Neural progenitor cell (in vitro differentiated cells): ENCODE data around the gene MRGPRX2. TPM values are rescaled to one million over a fixed set of nuclear protein-coding genes. Genes with fewer than 3 reads are reported as not detected.

Experiments
- DNase-seq: peaks from one replicate; pipeline ENCODE4 v3.0.0-alpha.2; 2016; ENCODE audit warnings: low spot score
- H2AFZ ChIP-seq: fragments of 200-600 bp; sonication (generic); replicated peaks from 2 replicates; pipeline ENCODE4 v1.6.1; 2016; ENCODE audit warnings: antibody characterized with exemption
- H3F3A ChIP-seq: fragments of 200-600 bp; sonication (generic); 2 replicates; pipeline ENCODE4 v1.6.1; 2016; ENCODE audit warnings: antibody characterized with exemption, low read depth
- H3K27ac ChIP-seq: fragments of 200-600 bp; sonication (generic); 2 replicates; pipeline ENCODE4 v1.5.1; 2016; ENCODE audit warnings: mild to moderate bottlenecking
- H3K27me3 ChIP-seq: fragments of 200-600 bp; sonication (generic); 2 replicates; pipeline ENCODE4 v1.6.1; 2016; ENCODE audit warnings: mild to moderate bottlenecking, moderate library complexity
- H3K36me3 ChIP-seq: fragments of 200-600 bp; sonication (generic); 2 replicates; pipeline ENCODE4 v1.5.1; 2016
- H3K4me1 ChIP-seq: fragments of 200-600 bp; sonication (generic); 2 replicates; pipeline ENCODE4 v1.6.1; 2016; ENCODE audit warnings: mixed run types
- H3K4me2 ChIP-seq: fragments of 200-600 bp; sonication (generic); 2 replicates; pipeline ENCODE4 v1.6.1; 2016
- H3K4me3 ChIP-seq: fragments of 200-600 bp; sonication (generic); 2 replicates; pipeline ENCODE4 v1.5.1; 2016
- H3K79me2 ChIP-seq: fragments of 200-600 bp; sonication (generic); 2 replicates; pipeline ENCODE4 v1.6.1; 2016; ENCODE audit warnings: low read depth
- H3K9ac ChIP-seq: fragments of 200-600 bp; sonication (generic); 2 replicates; pipeline ENCODE4 v1.6.1; 2016
- H3K9me3 ChIP-seq: fragments of 200-600 bp; sonication (generic); 2 replicates; pipeline ENCODE4 v1.5.1; 2016; ENCODE audit warnings: low read depth
- H4K20me1 ChIP-seq: fragments of 200-600 bp; sonication (generic); 2 replicates; pipeline ENCODE4 v1.6.1; 2016; ENCODE audit warnings: low read depth
- H3K27ac Mint-ChIP-seq: 3 replicates; pipeline ENCODE4 v1.8.0; 2021; ENCODE audit warnings: mixed read lengths
- H3K27me3 Mint-ChIP-seq: 2 replicates; pipeline ENCODE4 v1.8.0; 2022; ENCODE audit warnings: low read depth, mild to moderate bottlenecking, inconsistent platforms, moderate library complexity, mixed read lengths; ENCODE audit not compliant: insufficient read depth
- H3K36me3 Mint-ChIP-seq: 3 replicates; pipeline ENCODE4 v1.8.0; 2021; ENCODE audit warnings: mixed read lengths
- H3K4me1 Mint-ChIP-seq: 3 replicates; pipeline ENCODE4 v1.8.0; 2021; ENCODE audit warnings: mixed read lengths
- H3K4me3 Mint-ChIP-seq: 3 replicates; pipeline ENCODE4 v1.8.0; 2021; ENCODE audit warnings: mild to moderate bottlenecking, moderate library complexity, mixed read lengths
- H3K9me3 Mint-ChIP-seq: 3 replicates; pipeline ENCODE4 v1.8.0; 2020; ENCODE audit warnings: mixed read lengths
- CTCF ChIP-seq: fragments of 200-600 bp; sonication (generic); IDR thresholded peaks from 2 replicates; pipeline ENCODE4 v1.5.1; 2017; ENCODE audit warnings: antibody characterized with exemption, mild to moderate bottlenecking
- EZH2 ChIP-seq: fragments of 200-600 bp; sonication (generic); IDR thresholded peaks from 2 replicates; pipeline ENCODE4 v1.6.1; 2017; ENCODE audit warnings: antibody characterized with exemption, mild to moderate bottlenecking, moderate library complexity
- EZH2phosphoT487 ChIP-seq: fragments of 200-600 bp; sonication (generic); IDR thresholded peaks from 2 replicates; pipeline ENCODE4 v1.6.1; 2017; ENCODE audit warnings: antibody characterized with exemption
- total RNA-seq: library from RNA; depleted of rRNA; stranded (reverse); fragments of >200 nt; gene quantifications from 2 replicates; pipeline ENCODE4 v1.2.3, GENCODE V29; 2015; ENCODE audit warnings: low replicate concordance

Gene MRGPRX2
- total RNA-seq, 1 donor from 2014 or later, result not detected

- no peak overlapping the region for H3K27ac Mint-ChIP-seq
- no peaks in the 10 kb centered on the region for H3K27me3 ChIP-seq
- no peaks in the 10 kb centered on the region for H3K4me1 ChIP-seq
- H3K27me3 Mint-ChIP-seq, result peaks cover 5% of the 10 kb centered on the region
- H2AFZ ChIP-seq, result no peak overlapping the region
- TF ChIP-seq CTCF (no peak), EZH2phosphoT487 (no peak), EZH2 (no peak)
- no peaks in the 10 kb centered on the region for H3K9me3 ChIP-seq
- no peak for DNase-seq
- no peaks in the 10 kb centered on the region for H3K79me2 ChIP-seq
- H4K20me1 ChIP-seq, result no peaks in the 10 kb centered on the region
- no peaks in the 10 kb centered on the region for H3K36me3 ChIP-seq
- H3K4me3 ChIP-seq, result no peak overlapping the region
- H3K4me3 Mint-ChIP-seq, result no peak overlapping the region
- no peak overlapping the region for H3K9ac ChIP-seq
- H3F3A ChIP-seq, result no peaks in the 10 kb centered on the region
- H3K36me3 Mint-ChIP-seq, result no peaks in the 10 kb centered on the region
- no peaks in the 10 kb centered on the region for H3K4me1 Mint-ChIP-seq
- no peaks in the 10 kb centered on the region for H3K9me3 Mint-ChIP-seq
- H3K4me2 ChIP-seq, result no peak overlapping the region
- H3K27ac ChIP-seq, result no peak overlapping the region
Measured at GRCh38 chr11:19087658-19088057, 27.1 kb upstream of the MRGPRX2 start.

GRCh38 chr11:19084661-19085315 lies 24.3 kb upstream of the MRGPRX2 start:
- Histone ChIP-seq H3K27ac (no peak overlapping the region), H3F3A (no peaks in the 10 kb centered on the region), H3K79me2 (no peaks in the 10 kb centered on the region), H3K9ac (no peak overlapping the region), H3K9me3 (no peaks in the 10 kb centered on the region), H2AFZ (no peak overlapping the region), H3K4me1 (no peaks in the 10 kb centered on the region), H3K4me3 (no peak overlapping the region), H4K20me1 (no peaks in the 10 kb centered on the region), H3K36me3 (no peaks in the 10 kb centered on the region), H3K27me3 (no peaks in the 10 kb centered on the region), H3K4me2 (no peak overlapping the region)
- DNase-seq, result no peak
- Mint-ChIP-seq H3K9me3 (no peaks in the 10 kb centered on the region), H3K4me3 (no peak overlapping the region), H3K4me1 (no peaks in the 10 kb centered on the region), H3K27me3 (peaks cover 8% of the 10 kb centered on the region), H3K27ac (no peak overlapping the region), H3K36me3 (no peaks in the 10 kb centered on the region)
- TF ChIP-seq EZH2phosphoT487 (no peak), EZH2 (no peak), CTCF (no peak)

GRCh38 chr11:19083166-19083565 lies 22.6 kb upstream of the MRGPRX2 start:
- Histone ChIP-seq H3K9me3 (no peaks in the 10 kb centered on the region), H3F3A (no peaks in the 10 kb centered on the region), H3K4me1 (no peaks in the 10 kb centered on the region), H3K27ac (no peak overlapping the region), H4K20me1 (no peaks in the 10 kb centered on the region), H3K36me3 (no peaks in the 10 kb centered on the region), H3K9ac (no peak overlapping the region), H3K4me2 (no peak overlapping the region), H3K27me3 (no peaks in the 10 kb centered on the region), H2AFZ (no peak overlapping the region), H3K4me3 (no peak overlapping the region), H3K79me2 (no peaks in the 10 kb centered on the region)
- no peak for DNase-seq
- TF ChIP-seq EZH2 (no peak), EZH2phosphoT487 (no peak), CTCF (no peak)
- Mint-ChIP-seq H3K4me3 (no peak overlapping the region), H3K27ac (no peak overlapping the region), H3K36me3 (no peaks in the 10 kb centered on the region), H3K27me3 (peaks cover 8% of the 10 kb centered on the region), H3K4me1 (no peaks in the 10 kb centered on the region), H3K9me3 (no peaks in the 10 kb centered on the region)
